DOHH2 (cell line): Measurements from ENCODE around the gene SOX1.

Source experiments
- H3F3A ChIP-seq: fragments of 200-600 bp; sonication (generic), shearing (Covaris generic); 2 replicates; pipeline ENCODE4 v1.6.0; 2016; ENCODE audit warnings: antibody characterized with exemption, mild to moderate bottlenecking; ENCODE audit not compliant: control insufficient read depth, insufficient read depth
- H3K27ac ChIP-seq: fragments of 200-600 bp; sonication (generic); 2 replicates; pipeline ENCODE4 v1.5.1; 2014; ENCODE audit warnings: low read depth, mild to moderate bottlenecking, low read length, moderate library complexity
- H3K27me3 ChIP-seq: fragments of 200-600 bp; sonication (generic); 2 replicates; pipeline ENCODE4 v1.6.1; 2014; ENCODE audit warnings: mild to moderate bottlenecking, low read length, mixed read lengths; ENCODE audit not compliant: control insufficient read depth
- H3K36me3 ChIP-seq: fragments of 200-600 bp; sonication (generic); 2 replicates; pipeline ENCODE4 v1.6.1; 2014; ENCODE audit warnings: mild to moderate bottlenecking, low read length, moderate library complexity, mixed read lengths; ENCODE audit not compliant: control insufficient read depth
- H3K4me1 ChIP-seq: fragments of 200-600 bp; sonication (generic); 2 replicates; pipeline ENCODE4 v1.6.1; 2014; ENCODE audit warnings: mild to moderate bottlenecking, low read length, mixed read lengths; ENCODE audit not compliant: control insufficient read depth
- H3K4me2 ChIP-seq: fragments of 200-600 bp; sonication (generic); 2 replicates; pipeline ENCODE4 v1.6.0; 2014; ENCODE audit warnings: mild to moderate bottlenecking, low read length, moderate library complexity
- H3K4me3 ChIP-seq: fragments of 200-600 bp; sonication (generic); 2 replicates; pipeline ENCODE4 v1.5.1; 2014; ENCODE audit warnings: mild to moderate bottlenecking, low read length, mixed read lengths
- H3K79me2 ChIP-seq: fragments of 200-600 bp; sonication (generic); 2 replicates; pipeline ENCODE4 v1.6.1; 2014; ENCODE audit warnings: mild to moderate bottlenecking, low read length, mixed read lengths; ENCODE audit not compliant: control insufficient read depth
- H3K9me2 ChIP-seq: fragments of 200-600 bp; sonication (generic); replicated peaks from 2 replicates; pipeline ENCODE4 v1.6.1; 2014; ENCODE audit warnings: mild to moderate bottlenecking, low read length, mixed read lengths; ENCODE audit not compliant: control insufficient read depth
- H3K9me3 ChIP-seq: fragments of 200-600 bp; sonication (generic); 2 replicates; pipeline ENCODE4 v1.6.1; 2014; ENCODE audit warnings: antibody characterized with exemption, low read length, mixed read lengths; ENCODE audit not compliant: control insufficient read depth, insufficient read depth
- H4K20me1 ChIP-seq: fragments of 200-600 bp; sonication (generic); 2 replicates; pipeline ENCODE4 v1.6.0; 2014; ENCODE audit warnings: low read depth, mild to moderate bottlenecking, antibody characterized with exemption, low read length, moderate library complexity; ENCODE audit not compliant: control insufficient read depth, insufficient read depth
- EZH2phosphoT487 ChIP-seq: fragments of 200-600 bp; sonication (generic); IDR thresholded peaks from 2 replicates; pipeline ENCODE4 v1.6.1; 2017; ENCODE audit warnings: borderline replicate concordance, mild to moderate bottlenecking, antibody characterized with exemption, low read length, moderate library complexity, mixed read lengths
- TF ChIP-seq, protein P1 (sequence below): fragments of 200-600 bp; sonication (generic); IDR thresholded peaks from one replicate; pipeline ENCODE4 v1.5.1; 2014; ENCODE audit warnings: antibody characterized with exemption, mild to moderate bottlenecking, low read depth, low read length; ENCODE audit not compliant: poor library complexity, severe bottlenecking

The SOX1 gene

GRCh38 chr13:112105244-112105681 is 38.3 kb downstream of the SOX1 start:
- Histone ChIP-seq H3K4me2 (no peak overlapping the region), H3K9me2 (no peaks in the 10 kb centered on the region), H3K9me3 (peaks cover 8% of the 10 kb centered on the region; the same call in 1 of the 2 replicates), H3K27me3 (no peaks in the 10 kb centered on the region), H3F3A (no peaks in the 10 kb centered on the region), H4K20me1 (no peaks in the 10 kb centered on the region), H3K4me3 (no peak overlapping the region), H3K79me2 (no peaks in the 10 kb centered on the region), H3K27ac (no peak overlapping the region), H3K36me3 (no peaks in the 10 kb centered on the region), H3K4me1 (no peaks in the 10 kb centered on the region)
- TF ChIP-seq EZH2phosphoT487 = no peak
- TF ChIP-seq, protein P1, sequence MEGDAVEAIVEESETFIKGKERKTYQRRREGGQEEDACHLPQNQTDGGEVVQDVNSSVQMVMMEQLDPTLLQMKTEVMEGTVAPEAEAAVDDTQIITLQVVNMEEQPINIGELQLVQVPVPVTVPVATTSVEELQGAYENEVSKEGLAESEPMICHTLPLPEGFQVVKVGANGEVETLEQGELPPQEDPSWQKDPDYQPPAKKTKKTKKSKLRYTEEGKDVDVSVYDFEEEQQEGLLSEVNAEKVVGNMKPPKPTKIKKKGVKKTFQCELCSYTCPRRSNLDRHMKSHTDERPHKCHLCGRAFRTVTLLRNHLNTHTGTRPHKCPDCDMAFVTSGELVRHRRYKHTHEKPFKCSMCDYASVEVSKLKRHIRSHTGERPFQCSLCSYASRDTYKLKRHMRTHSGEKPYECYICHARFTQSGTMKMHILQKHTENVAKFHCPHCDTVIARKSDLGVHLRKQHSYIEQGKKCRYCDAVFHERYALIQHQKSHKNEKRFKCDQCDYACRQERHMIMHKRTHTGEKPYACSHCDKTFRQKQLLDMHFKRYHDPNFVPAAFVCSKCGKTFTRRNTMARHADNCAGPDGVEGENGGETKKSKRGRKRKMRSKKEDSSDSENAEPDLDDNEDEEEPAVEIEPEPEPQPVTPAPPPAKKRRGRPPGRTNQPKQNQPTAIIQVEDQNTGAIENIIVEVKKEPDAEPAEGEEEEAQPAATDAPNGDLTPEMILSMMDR = no peak

GRCh38 chr13:112105892-112106291 is 38.9 kb downstream of the SOX1 start:
- Histone ChIP-seq H3K27me3 (no peaks in the 10 kb centered on the region), H3K4me2 (no peak overlapping the region), H3K36me3 (no peaks in the 10 kb centered on the region)

GRCh38 chr13:112106478-112107141 is 39.7 kb downstream of the SOX1 start:
- H3K4me2 ChIP-seq = no peak overlapping the region

More at GRCh38 chr13:112105892-112106291, 38.9 kb downstream of the SOX1 start:
- peaks cover 8% of the 10 kb centered on the region; the same call in 1 of the 2 replicates for H3K9me3 ChIP-seq
- no peaks in the 10 kb centered on the region for H3F3A ChIP-seq
- H3K27ac ChIP-seq = no peak overlapping the region
- no peak overlapping the region for H3K4me3 ChIP-seq
- H3K9me2 ChIP-seq = no peaks in the 10 kb centered on the region
- H3K79me2 ChIP-seq = no peaks in the 10 kb centered on the region
- no peaks in the 10 kb centered on the region for H4K20me1 ChIP-seq
- TF ChIP-seq EZH2phosphoT487 = no peak
- TF ChIP-seq, protein P1 = no peak
- no peaks in the 10 kb centered on the region for H3K4me1 ChIP-seq

More at GRCh38 chr13:112106478-112107141, 39.7 kb downstream of the SOX1 start:
- H3K4me3 ChIP-seq = no peak overlapping the region
- no peaks in the 10 kb centered on the region for H3K4me1 ChIP-seq
- peaks cover 8% of the 10 kb centered on the region; the same call in 1 of the 2 replicates for H3K9me3 ChIP-seq
- no peak overlapping the region for H3K27ac ChIP-seq
- no peaks in the 10 kb centered on the region for H3K27me3 ChIP-seq
- no peaks in the 10 kb centered on the region for H4K20me1 ChIP-seq
- H3K9me2 ChIP-seq = no peaks in the 10 kb centered on the region
- no peaks in the 10 kb centered on the region for H3K79me2 ChIP-seq
- TF ChIP-seq, protein P1 = no peak
- no peak for TF ChIP-seq EZH2phosphoT487
- no peaks in the 10 kb centered on the region for H3F3A ChIP-seq
- H3K36me3 ChIP-seq = no peaks in the 10 kb centered on the region
